Natural killer cell (primary cell): ENCODE results near the gene BLMH. TPM values are rescaled to one million over a fixed set of nuclear protein-coding genes. Genes with fewer than 3 reads are reported as not detected.

Experiments used
- ATAC-seq, 3 donors: fragments of 150-1000 bp in 2 of 3; fragments of 200-7000 bp in 1 of 3; cut with Tn5 transposase; 1 replicate in 1 of 3; 2 replicates in 2 of 3; pipeline ENCODE4 v1.10.0; 2021; ENCODE audit warnings: mild to moderate bottlenecking in 2 of 3, moderate library complexity in 2 of 3
- DNase-seq, 2 donors: peaks; one replicate each; pipeline versions ENCODE4 v3.0.0 to v3.0.0-alpha.2; 2013 to 2021; ENCODE audit warnings: mixed read lengths in 1 of 2
- H3K27ac ChIP-seq: one replicate; pipeline ENCODE4 v1.5.1; 2013; ENCODE audit warnings: mild to moderate bottlenecking, low read length
- H3K27me3 ChIP-seq: one replicate; pipeline ENCODE4 v1.6.1; 2013; ENCODE audit warnings: low read length; ENCODE audit not compliant: control insufficient read depth, insufficient read depth
- H3K36me3 ChIP-seq: one replicate; pipeline ENCODE4 v1.6.1; 2013; ENCODE audit warnings: low read length; ENCODE audit not compliant: control insufficient read depth, insufficient read depth
- H3K4me1 ChIP-seq: one replicate; pipeline ENCODE4 v1.6.1; 2013; ENCODE audit warnings: low read length; ENCODE audit not compliant: control insufficient read depth, insufficient read depth
- H3K4me3 ChIP-seq: one replicate; pipeline ENCODE4 v1.5.1; 2013; ENCODE audit warnings: low read length
- H3K9me3 ChIP-seq: one replicate; pipeline ENCODE4 v1.6.1; 2013; ENCODE audit warnings: low read length; ENCODE audit not compliant: control insufficient read depth, insufficient read depth
- H3K27ac Mint-ChIP-seq, 2 donors: one replicate each; pipeline ENCODE4 v1.8.0; 2022; ENCODE audit warnings: mild to moderate bottlenecking in 2 of 2, mixed read lengths in 2 of 2, moderate library complexity in 1 of 2
- H3K27me3 Mint-ChIP-seq, 2 donors: one replicate each; pipeline ENCODE4 v1.8.0; 2022; ENCODE audit warnings: low read depth in 2 of 2, mixed read lengths in 2 of 2
- H3K36me3 Mint-ChIP-seq: one replicate; pipeline ENCODE4 v1.8.0; 2022; ENCODE audit warnings: mixed read lengths
- H3K4me1 Mint-ChIP-seq, 2 donors: one replicate each; pipeline ENCODE4 v1.8.0; 2022; ENCODE audit warnings: mixed read lengths in 2 of 2
- H3K4me3 Mint-ChIP-seq: one replicate; pipeline ENCODE4 v1.8.0; 2022; ENCODE audit warnings: mild to moderate bottlenecking, moderate library complexity, mixed read lengths
- H3K9me3 Mint-ChIP-seq, 2 donors: one replicate each; pipeline ENCODE4 v1.8.0; 2022; ENCODE audit warnings: mixed read lengths in 2 of 2
- WGBS: methylation state at CpG from one replicate; pipeline ENCODE4 v1.1.7; 2013; ENCODE audit warnings: missing lambda C conversion rate; ENCODE audit not compliant: insufficient coverage; 5-methylcytosine and 5-hydroxymethylcytosine counted together
- intact Hi-C: fragments of 100-400 bp; cut with micrococcal nuclease; formaldehyde crosslinking; loops from one replicate; pipeline ENCODE4 v1.14.2; 2022
- total RNA-seq, 4 donors: library from RNA; stranded (reverse); fragments of 120-200 nt in 1 of 4; gene quantifications; one replicate each; pipeline versions ENCODE4 v1.2.3 to v1.2.4, GENCODE V29; 2013 to 2022
- TF ChIP-seq, protein P1 (sequence below): fragments of 200-600 bp; IDR thresholded peaks from one replicate; pipeline ENCODE4 v1.8.0; 2022; ENCODE audit warnings: antibody characterized with exemption

BLMH gene
- total RNA-seq, 3 donors from 2014 or later (not counting 1 experiment from before 2014, with no cell fraction given): 44.8 to 52.8 (median 46.7) TPM

DNA sequence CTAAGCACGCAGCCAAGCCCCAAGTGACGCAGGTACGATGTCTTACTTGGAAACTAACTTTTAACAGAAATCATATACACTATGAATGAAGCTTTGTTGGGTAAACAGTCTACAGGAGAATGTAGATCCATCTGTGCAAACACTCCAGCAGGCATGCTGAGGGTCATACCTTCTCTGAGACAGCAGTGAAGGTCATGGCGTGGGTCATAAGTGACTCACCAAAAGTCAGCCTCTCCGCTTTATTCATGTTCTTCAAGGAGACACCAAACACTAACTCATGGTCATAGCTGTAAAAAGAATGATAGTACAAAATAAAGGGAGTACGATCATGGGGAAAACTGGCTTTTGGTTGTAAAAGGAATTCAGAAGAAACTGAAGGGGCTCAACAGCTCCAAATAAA lies 20.6 kb downstream of the BLMH start:
- WGBS: 98% methylated on average over 6 of the region's 6 CpGs
- no peaks in the 10 kb centered on the region for H3K9me3 ChIP-seq
- ATAC-seq (no peak), DNase-seq (no peak)
- peaks cover 66% of the 10 kb centered on the region for H3K36me3 ChIP-seq
- intact Hi-C loops: no loop called here
- H3K27ac Mint-ChIP-seq: no peak overlapping the region
- no peaks in the 10 kb centered on the region for H3K27me3 Mint-ChIP-seq
- no peaks in the 10 kb centered on the region for H3K4me1 ChIP-seq
- no peak overlapping the region for H3K4me3 ChIP-seq
- peaks cover 6 to 9% of the 10 kb centered on the region in 2 donors for H3K4me1 Mint-ChIP-seq
- TF ChIP-seq, protein P1, sequence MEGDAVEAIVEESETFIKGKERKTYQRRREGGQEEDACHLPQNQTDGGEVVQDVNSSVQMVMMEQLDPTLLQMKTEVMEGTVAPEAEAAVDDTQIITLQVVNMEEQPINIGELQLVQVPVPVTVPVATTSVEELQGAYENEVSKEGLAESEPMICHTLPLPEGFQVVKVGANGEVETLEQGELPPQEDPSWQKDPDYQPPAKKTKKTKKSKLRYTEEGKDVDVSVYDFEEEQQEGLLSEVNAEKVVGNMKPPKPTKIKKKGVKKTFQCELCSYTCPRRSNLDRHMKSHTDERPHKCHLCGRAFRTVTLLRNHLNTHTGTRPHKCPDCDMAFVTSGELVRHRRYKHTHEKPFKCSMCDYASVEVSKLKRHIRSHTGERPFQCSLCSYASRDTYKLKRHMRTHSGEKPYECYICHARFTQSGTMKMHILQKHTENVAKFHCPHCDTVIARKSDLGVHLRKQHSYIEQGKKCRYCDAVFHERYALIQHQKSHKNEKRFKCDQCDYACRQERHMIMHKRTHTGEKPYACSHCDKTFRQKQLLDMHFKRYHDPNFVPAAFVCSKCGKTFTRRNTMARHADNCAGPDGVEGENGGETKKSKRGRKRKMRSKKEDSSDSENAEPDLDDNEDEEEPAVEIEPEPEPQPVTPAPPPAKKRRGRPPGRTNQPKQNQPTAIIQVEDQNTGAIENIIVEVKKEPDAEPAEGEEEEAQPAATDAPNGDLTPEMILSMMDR: no peak
- no peak overlapping the region for H3K27ac ChIP-seq
- no peaks in the 10 kb centered on the region for H3K9me3 Mint-ChIP-seq
- no peak overlapping the region for H3K4me3 Mint-ChIP-seq
- no peaks in the 10 kb centered on the region for H3K27me3 ChIP-seq
- H3K36me3 Mint-ChIP-seq: peaks cover 46% of the 10 kb centered on the region

DNA sequence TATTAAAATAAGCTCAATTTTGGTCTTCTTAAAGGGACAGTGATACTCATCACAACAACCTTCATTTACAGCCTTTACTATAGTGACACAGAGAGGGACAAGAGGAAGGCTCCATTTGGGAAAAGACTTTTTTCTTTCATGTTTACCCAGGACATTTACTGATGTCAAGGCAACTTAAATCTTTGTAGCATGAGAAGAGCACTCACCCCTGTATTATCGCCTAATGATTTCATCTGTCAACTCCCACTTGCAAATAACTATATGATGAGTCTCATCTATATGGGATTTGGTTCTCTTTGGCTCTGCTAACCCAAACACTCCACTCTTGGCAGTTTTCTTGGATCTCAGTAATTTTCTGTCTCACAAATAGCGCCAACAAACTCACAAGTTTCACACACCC lies 24.1 kb downstream of the BLMH start:
- no peaks in the 10 kb centered on the region for H3K4me1 ChIP-seq
- TF ChIP-seq, protein P1: no peak
- H3K36me3 Mint-ChIP-seq: peaks cover 50% of the 10 kb centered on the region

DNA sequence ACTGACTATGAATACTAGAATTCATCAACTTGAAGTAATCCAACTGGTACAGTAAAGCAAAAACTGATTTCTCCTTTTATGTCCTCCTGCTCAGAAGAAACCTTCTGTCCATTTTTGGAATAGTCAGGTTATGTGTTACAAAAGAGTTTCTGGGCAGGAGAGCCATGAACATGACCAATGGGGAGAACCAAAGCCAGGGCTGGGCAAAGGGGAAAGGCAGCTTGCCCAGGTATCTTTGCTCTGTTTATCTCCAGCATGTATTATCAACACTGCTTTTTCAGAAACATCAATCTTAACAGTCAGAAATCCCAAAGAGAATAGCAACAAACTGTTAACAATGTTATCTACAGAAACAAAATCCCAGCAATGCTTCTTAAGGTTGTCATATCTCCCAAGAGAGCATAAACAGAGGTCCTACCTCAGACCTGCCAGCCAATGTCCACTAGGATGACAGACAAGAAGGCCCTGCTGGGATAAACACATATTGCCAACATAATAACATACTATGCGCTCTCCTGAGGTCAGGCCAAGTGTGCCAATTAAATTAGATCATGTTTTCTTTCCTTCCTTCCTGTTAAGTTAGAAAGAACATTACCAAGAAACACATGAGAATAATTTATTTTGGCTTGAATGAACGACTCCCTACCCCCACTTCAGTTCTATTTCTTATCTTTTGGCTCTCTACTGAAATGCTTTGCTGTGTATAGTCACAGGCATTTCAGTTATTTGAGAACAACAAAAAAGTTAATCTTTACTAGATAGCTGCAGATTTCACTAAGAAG lies 28.0 kb downstream of the BLMH start:
- WGBS: 100% methylated on average over 1 of the region's 2 CpGs
- Histone ChIP-seq H3K4me3 (no peak overlapping the region), H3K9me3 (no peaks in the 10 kb centered on the region), H3K27me3 (no peaks in the 10 kb centered on the region), H3K27ac (no peak overlapping the region), H3K36me3 (peaks cover 60% of the 10 kb centered on the region), H3K4me1 (no peaks in the 10 kb centered on the region)
- peaks cover 25% of the 10 kb centered on the region for H3K36me3 Mint-ChIP-seq
- TF ChIP-seq, protein P1: no peak
- intact Hi-C loops: no loop called here
- H3K27ac Mint-ChIP-seq: no peak overlapping the region
- no peak overlapping the region for H3K4me3 Mint-ChIP-seq
- ATAC-seq: no peak
- H3K4me1 Mint-ChIP-seq: peaks cover 9 to 15% of the 10 kb centered on the region in 2 donors
- H3K27me3 Mint-ChIP-seq: no peaks in the 10 kb centered on the region
- no peaks in the 10 kb centered on the region for H3K9me3 Mint-ChIP-seq
- no peak for DNase-seq

More for the DNA sequence above, 24.1 kb downstream of the BLMH start:
- Mint-ChIP-seq H3K27me3 (no peaks in the 10 kb centered on the region), H3K4me1 (peaks cover 0 to 3% of the 10 kb centered on the region in 2 donors), H3K27ac (no peak overlapping the region), H3K9me3 (no peaks in the 10 kb centered on the region), H3K4me3 (no peak overlapping the region)
- no peaks in the 10 kb centered on the region for H3K27me3 ChIP-seq
- no peak overlapping the region for H3K27ac ChIP-seq
- ATAC-seq (no peak), DNase-seq (no peak)
- no peaks in the 10 kb centered on the region for H3K9me3 ChIP-seq
- intact Hi-C loops: no loop called here
- no peak overlapping the region for H3K4me3 ChIP-seq
- 100% methylated on average over 2 of the region's 2 CpGs for WGBS
- peaks cover 74% of the 10 kb centered on the region for H3K36me3 ChIP-seq
